Mesendoderm (in vitro differentiated cells): ENCODE data around the gene DNAJA2.

Experiments
- DNase-seq: peaks from one replicate; pipeline ENCODE4 v3.0.0; 2013
- H2AK5ac ChIP-seq: 2 replicates; pipeline ENCODE4 v1.6.1; 2013; ENCODE audit warnings: low read length, inconsistent platforms
- H2BK120ac ChIP-seq: 2 replicates; pipeline ENCODE4 v1.6.1; 2013; ENCODE audit warnings: low read depth, mild to moderate bottlenecking, low read length, moderate library complexity, mixed read lengths
- H2BK15ac ChIP-seq: replicated peaks from 2 replicates; pipeline ENCODE4 v1.6.1; 2013; ENCODE audit warnings: low read depth, mild to moderate bottlenecking, moderate library complexity
- H2BK5ac ChIP-seq: 2 replicates; pipeline ENCODE4 v1.6.1; 2013; ENCODE audit warnings: low read length, inconsistent platforms
- H3K18ac ChIP-seq: 2 replicates; pipeline ENCODE4 v1.6.1; 2013; ENCODE audit warnings: mild to moderate bottlenecking, low read length, mixed read lengths
- H3K23ac ChIP-seq: one replicate; pipeline ENCODE4 v1.6.1; 2013; ENCODE audit warnings: low read length
- H3K27ac ChIP-seq: 2 replicates; pipeline ENCODE4 v1.5.1; 2013; ENCODE audit warnings: low read depth, mild to moderate bottlenecking, inconsistent platforms, low read length, moderate library complexity
- H3K27me3 ChIP-seq: 2 replicates; pipeline ENCODE4 v1.6.1; 2013; ENCODE audit warnings: low read length, control low read depth, mild to moderate bottlenecking, inconsistent platforms; ENCODE audit not compliant: insufficient read depth, poor library complexity
- H3K36me3 ChIP-seq: 2 replicates; pipeline ENCODE4 v1.6.1; 2013; ENCODE audit warnings: low read length, inconsistent platforms; ENCODE audit not compliant: control insufficient read depth, insufficient read depth
- H3K4ac ChIP-seq: one replicate; pipeline ENCODE4 v1.6.1; 2013; ENCODE audit warnings: low read depth, mild to moderate bottlenecking, low read length, moderate library complexity
- H3K4me1 ChIP-seq: 2 replicates; pipeline ENCODE4 v1.6.1; 2013; ENCODE audit warnings: low read depth, low read length, inconsistent platforms; ENCODE audit not compliant: control insufficient read depth
- H3K4me2 ChIP-seq: 2 replicates; pipeline ENCODE4 v1.6.1; 2013; ENCODE audit warnings: low read length
- H3K4me3 ChIP-seq: 2 replicates; pipeline ENCODE4 v1.5.1; 2013; ENCODE audit warnings: mild to moderate bottlenecking, low read length
- H3K56ac ChIP-seq: one replicate; pipeline ENCODE4 v1.6.1; 2013; ENCODE audit warnings: low read length
- H3K79me1 ChIP-seq: 2 replicates; pipeline ENCODE4 v1.6.1; 2013; ENCODE audit warnings: low read length, inconsistent platforms
- H3K79me2 ChIP-seq: 2 replicates; pipeline ENCODE4 v1.6.1; 2013; ENCODE audit warnings: mild to moderate bottlenecking, low read length; ENCODE audit not compliant: control insufficient read depth, insufficient read depth
- H3K9ac ChIP-seq: 2 replicates; pipeline ENCODE4 v1.6.1; 2013; ENCODE audit warnings: low read length, inconsistent platforms
- H4K5ac ChIP-seq: one replicate; pipeline ENCODE4 v1.6.1; 2013; ENCODE audit warnings: low read length
- H4K8ac ChIP-seq: one replicate; pipeline ENCODE4 v1.6.1; 2013; ENCODE audit warnings: low read depth, mild to moderate bottlenecking, control low read depth, low read length, moderate library complexity
- WGBS: extraction: QIAGEN DNeasy Blood & Tissue Kit; methylation state at CpG from one replicate; pipeline ENCODE4 v1.1.7; 2013; ENCODE audit warnings: low lambda C conversion rate, missing lambda C conversion rate; ENCODE audit not compliant: insufficient coverage; ENCODE audit errors: extremely low coverage; 5-methylcytosine and 5-hydroxymethylcytosine counted together

Gene DNAJA2

DNA sequence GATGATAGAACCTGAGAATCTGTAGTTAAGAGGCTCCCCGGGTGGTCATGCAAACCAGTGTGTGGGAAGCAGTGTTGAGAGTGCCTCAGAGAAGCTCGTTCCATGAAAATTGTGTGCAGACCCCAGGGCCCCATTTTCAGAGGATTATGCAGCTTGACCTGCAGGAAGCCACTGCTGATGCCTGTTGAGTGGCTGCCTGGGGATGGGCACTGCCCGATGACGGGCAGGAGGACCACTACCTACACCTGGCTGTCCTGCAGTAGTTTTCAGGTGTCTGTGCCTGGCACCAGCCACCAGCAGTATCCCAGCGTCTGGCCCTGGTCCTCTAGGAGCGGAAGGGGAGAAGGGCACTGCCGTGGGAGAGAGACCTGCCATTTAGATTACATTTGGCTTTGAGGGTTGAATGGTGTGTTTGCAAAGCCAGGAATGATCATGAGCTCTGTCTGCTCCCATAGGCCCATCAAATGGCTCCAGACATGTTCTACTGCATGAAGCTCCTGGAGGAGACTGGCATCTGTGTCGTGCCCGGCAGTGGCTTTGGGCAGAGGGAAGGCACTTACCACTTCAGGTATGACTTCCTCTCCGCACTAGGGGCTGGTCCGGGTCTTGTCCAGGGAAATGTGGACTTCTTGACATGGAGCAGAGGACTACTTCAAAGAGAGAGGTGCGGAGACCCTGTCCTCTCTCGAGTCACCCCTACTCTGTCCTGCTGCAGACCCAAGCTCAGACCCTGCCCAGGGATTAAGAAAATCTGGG lies 46.8 kb downstream of the DNAJA2 start:
- H3K18ac ChIP-seq: no peak overlapping the region
- no peak overlapping the region for H4K5ac ChIP-seq
- no peak overlapping the region for H2BK15ac ChIP-seq
- no peak overlapping the region for H3K23ac ChIP-seq
- no peak overlapping the region for H3K4ac ChIP-seq
- H4K8ac ChIP-seq: no peak overlapping the region
- DNase-seq: no peak
- no peak overlapping the region for H3K56ac ChIP-seq
- no peak overlapping the region for H3K4me2 ChIP-seq
- no peak overlapping the region for H3K27ac ChIP-seq
- H3K9ac ChIP-seq: no peak overlapping the region
- no peaks in the 10 kb centered on the region for H3K79me2 ChIP-seq
- H3K4me3 ChIP-seq: no peak overlapping the region
- H3K79me1 ChIP-seq: no peaks in the 10 kb centered on the region
- H3K36me3 ChIP-seq: peaks cover 10% of the 10 kb centered on the region
- H2BK120ac ChIP-seq: no peak overlapping the region
- no peaks in the 10 kb centered on the region for H3K4me1 ChIP-seq
- WGBS: no CpG with 5 or more reads among the region's 13 CpGs
- H2BK5ac ChIP-seq: no peak overlapping the region
- H3K27me3 ChIP-seq: no peaks in the 10 kb centered on the region
- H2AK5ac ChIP-seq: no peak overlapping the region

DNA sequence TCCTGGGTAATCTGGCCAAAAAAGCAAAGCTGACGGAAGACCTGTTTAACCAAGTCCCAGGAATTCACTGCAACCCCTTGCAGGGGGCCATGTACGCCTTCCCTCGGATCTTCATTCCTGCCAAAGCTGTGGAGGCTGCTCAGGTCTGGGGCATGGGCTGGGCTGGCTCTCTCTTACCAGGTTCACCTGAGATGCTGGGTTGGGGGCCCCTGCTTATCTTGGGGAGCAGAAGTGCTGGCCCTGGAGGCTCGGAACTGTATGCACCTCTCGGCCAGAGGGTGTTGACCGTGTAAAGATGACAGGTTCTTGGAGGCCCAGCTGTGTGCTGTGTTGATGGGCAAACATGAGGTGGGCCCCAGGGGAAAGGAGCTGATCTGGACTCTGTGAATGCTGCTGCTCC lies 49.1 kb downstream of the DNAJA2 start:
- H2AK5ac ChIP-seq: no peak overlapping the region
- no peak overlapping the region for H2BK120ac ChIP-seq
- H3K4me2 ChIP-seq: no peak overlapping the region
- H3K4me3 ChIP-seq: no peak overlapping the region
- H3K9ac ChIP-seq: no peak overlapping the region
- no peak overlapping the region for H4K5ac ChIP-seq
- DNase-seq: no peak
- H3K79me2 ChIP-seq: no peaks in the 10 kb centered on the region
- WGBS: no CpG with 5 or more reads among the region's 6 CpGs
- no peak overlapping the region for H3K23ac ChIP-seq
- H3K27ac ChIP-seq: no peak overlapping the region
- H3K4me1 ChIP-seq: no peaks in the 10 kb centered on the region
- no peak overlapping the region for H3K4ac ChIP-seq
- peaks cover 14% of the 10 kb centered on the region for H3K36me3 ChIP-seq
- no peak overlapping the region for H4K8ac ChIP-seq
- H3K79me1 ChIP-seq: no peaks in the 10 kb centered on the region
- H3K56ac ChIP-seq: no peak overlapping the region
- no peaks in the 10 kb centered on the region for H3K27me3 ChIP-seq
- H2BK15ac ChIP-seq: no peak overlapping the region
- no peak overlapping the region for H2BK5ac ChIP-seq
- H3K18ac ChIP-seq: no peak overlapping the region

DNA sequence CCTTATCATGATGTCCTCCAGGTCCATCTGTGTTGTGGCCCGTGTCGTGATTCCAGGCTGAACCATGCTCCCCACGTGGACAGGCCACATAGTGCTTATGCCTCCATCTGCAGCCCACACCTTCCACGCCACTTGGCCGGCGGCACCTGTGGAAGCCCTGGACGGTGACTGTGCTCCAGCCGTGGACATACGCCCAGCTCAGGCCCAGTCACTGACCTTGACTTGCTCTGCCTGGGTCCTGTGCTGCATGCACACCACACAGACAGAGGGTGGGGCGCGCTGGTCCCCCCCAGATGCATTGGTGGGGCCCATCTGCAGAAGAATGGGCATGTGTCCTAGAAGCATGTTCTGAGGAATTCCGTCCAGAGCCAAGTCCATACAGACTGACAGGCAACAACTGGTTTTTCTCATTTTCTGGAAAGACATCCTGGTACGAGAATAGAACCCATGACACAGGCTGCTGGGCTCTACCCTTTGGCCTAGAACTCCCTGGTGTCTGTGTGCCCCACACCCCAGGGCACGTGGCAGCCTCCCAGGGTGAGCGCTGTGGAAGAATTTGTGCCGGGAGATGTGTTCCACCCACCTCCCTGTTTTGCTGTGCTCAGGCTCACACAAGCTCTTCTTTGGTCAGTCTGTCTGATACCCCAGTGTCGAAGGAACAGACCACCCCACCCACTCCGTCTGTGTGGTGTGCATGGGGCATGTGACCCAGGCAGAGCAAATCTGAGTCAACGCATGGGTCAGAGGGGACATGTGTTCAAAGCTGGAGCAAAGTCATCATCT lies 49.8 kb downstream of the DNAJA2 start:
- H3K27me3 ChIP-seq: no peaks in the 10 kb centered on the region
- no peak overlapping the region for H3K56ac ChIP-seq
- H3K4me2 ChIP-seq: no peak overlapping the region
- no peak overlapping the region for H2AK5ac ChIP-seq
- H3K4me3 ChIP-seq: no peak overlapping the region
- no peaks in the 10 kb centered on the region for H3K4me1 ChIP-seq
- H3K9ac ChIP-seq: no peak overlapping the region
- no peaks in the 10 kb centered on the region for H3K79me2 ChIP-seq
- no peak overlapping the region for H2BK120ac ChIP-seq
- no CpG with 5 or more reads among the region's 19 CpGs for WGBS
- no peak overlapping the region for H2BK5ac ChIP-seq
- H4K5ac ChIP-seq: no peak overlapping the region
- H3K36me3 ChIP-seq: peaks cover 17% of the 10 kb centered on the region
- no peak for DNase-seq
- H2BK15ac ChIP-seq: no peak overlapping the region
- no peak overlapping the region for H4K8ac ChIP-seq
- H3K23ac ChIP-seq: no peak overlapping the region
- H3K79me1 ChIP-seq: no peaks in the 10 kb centered on the region
- no peak overlapping the region for H3K4ac ChIP-seq
- no peak overlapping the region for H3K27ac ChIP-seq
- no peak overlapping the region for H3K18ac ChIP-seq

DNA sequence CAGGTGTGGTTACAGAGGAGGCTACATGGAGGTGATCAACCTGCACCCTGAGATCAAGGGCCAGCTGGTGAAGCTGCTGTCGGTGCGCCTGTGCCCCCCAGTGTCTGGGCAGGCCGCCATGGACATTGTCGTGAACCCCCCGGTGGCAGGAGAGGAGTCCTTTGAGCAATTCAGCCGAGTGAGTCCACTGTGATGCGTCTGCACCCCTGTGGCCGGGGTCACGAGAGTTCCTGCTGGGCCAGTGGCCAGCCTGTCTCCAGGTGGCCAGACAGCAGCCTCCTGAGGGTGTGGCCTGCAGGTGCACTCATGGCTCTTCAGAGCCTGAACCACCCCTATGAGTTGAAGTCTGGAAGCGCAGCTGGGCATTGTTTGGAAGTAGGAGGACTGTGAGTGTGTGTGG lies 51.2 kb downstream of the DNAJA2 start:
- Histone ChIP-seq H3K27ac (no peak overlapping the region), H2BK15ac (no peak overlapping the region), H4K5ac (no peak overlapping the region), H3K23ac (no peak overlapping the region), H4K8ac (no peak overlapping the region), H3K27me3 (no peaks in the 10 kb centered on the region), H3K18ac (no peak overlapping the region), H3K4me3 (no peak overlapping the region), H3K4ac (no peak overlapping the region), H3K79me1 (no peaks in the 10 kb centered on the region), H3K9ac (no peak overlapping the region), H2BK5ac (no peak overlapping the region), H3K36me3 (peaks cover 22% of the 10 kb centered on the region), H2AK5ac (no peak overlapping the region), H3K79me2 (no peaks in the 10 kb centered on the region), H3K4me1 (no peaks in the 10 kb centered on the region), H3K56ac (no peak overlapping the region), H2BK120ac (no peak overlapping the region), H3K4me2 (no peak overlapping the region)
- no CpG with 5 or more reads among the region's 10 CpGs for WGBS
- DNase-seq: no peak

DNA sequence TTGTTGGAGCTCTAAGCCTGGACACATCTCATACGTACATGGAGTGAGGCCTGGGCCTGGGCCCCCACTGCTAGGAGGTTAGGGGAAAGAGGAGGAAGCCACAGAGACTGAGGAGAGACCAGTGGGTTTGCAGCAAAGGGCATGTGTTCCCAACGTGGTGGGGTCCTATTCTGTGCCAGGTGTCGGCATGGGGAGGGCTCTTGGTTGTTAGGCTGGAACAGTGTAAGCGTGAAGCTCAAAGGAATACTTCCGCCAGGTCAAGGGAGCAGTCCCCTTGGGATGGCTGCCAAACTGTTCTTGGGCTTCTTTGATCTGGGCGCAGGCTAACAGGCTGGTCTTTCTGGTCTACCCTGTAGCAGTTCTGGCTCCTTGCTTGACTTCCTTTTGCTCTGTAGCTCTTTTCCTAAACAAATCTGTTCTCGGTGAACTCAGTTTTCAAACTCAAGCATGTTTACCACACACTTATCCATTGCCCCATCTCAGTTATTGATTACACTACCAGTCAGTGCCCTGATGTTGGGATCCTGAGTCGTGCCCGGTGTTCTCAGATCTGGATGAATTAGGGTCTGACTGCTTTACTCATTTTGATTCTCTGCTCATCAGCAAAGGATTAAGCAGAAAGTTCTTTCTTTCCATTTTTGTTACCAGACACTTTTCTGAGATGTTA lies 52.9 kb downstream of the DNAJA2 start:
- H3K27me3 ChIP-seq: no peaks in the 10 kb centered on the region
- no peak overlapping the region for H3K4me2 ChIP-seq
- no peak overlapping the region for H2BK5ac ChIP-seq
- no peak overlapping the region for H3K9ac ChIP-seq
- H3K27ac ChIP-seq: no peak overlapping the region
- H3K23ac ChIP-seq: no peak overlapping the region
- no peak overlapping the region for H3K18ac ChIP-seq
- DNase-seq: no peak
- no peak overlapping the region for H4K5ac ChIP-seq
- H3K56ac ChIP-seq: no peak overlapping the region
- H3K4me3 ChIP-seq: no peak overlapping the region
- H3K4ac ChIP-seq: no peak overlapping the region
- no peaks in the 10 kb centered on the region for H3K4me1 ChIP-seq
- H4K8ac ChIP-seq: no peak overlapping the region
- no peak overlapping the region for H2AK5ac ChIP-seq
- WGBS: no CpG with 5 or more reads among the region's 9 CpGs
- H2BK15ac ChIP-seq: no peak overlapping the region
- no peaks in the 10 kb centered on the region for H3K79me2 ChIP-seq
- H3K79me1 ChIP-seq: no peaks in the 10 kb centered on the region
- no peak overlapping the region for H2BK120ac ChIP-seq
- H3K36me3 ChIP-seq: peaks cover 22% of the 10 kb centered on the region
